Mesendoderm (in vitro differentiated cells): Measurements from ENCODE around the gene HELZ.

ENCODE experiments used
- DNase-seq: peaks from one replicate; pipeline ENCODE4 v3.0.0; 2013
- H2AK5ac ChIP-seq: 2 replicates; pipeline ENCODE4 v1.6.1; 2013; ENCODE audit warnings: low read length, inconsistent platforms
- H2BK120ac ChIP-seq: 2 replicates; pipeline ENCODE4 v1.6.1; 2013; ENCODE audit warnings: low read depth, mild to moderate bottlenecking, low read length, moderate library complexity, mixed read lengths
- H2BK15ac ChIP-seq: replicated peaks from 2 replicates; pipeline ENCODE4 v1.6.1; 2013; ENCODE audit warnings: low read depth, mild to moderate bottlenecking, moderate library complexity
- H2BK5ac ChIP-seq: 2 replicates; pipeline ENCODE4 v1.6.1; 2013; ENCODE audit warnings: low read length, inconsistent platforms
- H3K18ac ChIP-seq: 2 replicates; pipeline ENCODE4 v1.6.1; 2013; ENCODE audit warnings: mild to moderate bottlenecking, low read length, mixed read lengths
- H3K23ac ChIP-seq: one replicate; pipeline ENCODE4 v1.6.1; 2013; ENCODE audit warnings: low read length
- H3K27ac ChIP-seq: 2 replicates; pipeline ENCODE4 v1.5.1; 2013; ENCODE audit warnings: low read depth, mild to moderate bottlenecking, inconsistent platforms, low read length, moderate library complexity
- H3K27me3 ChIP-seq: 2 replicates; pipeline ENCODE4 v1.6.1; 2013; ENCODE audit warnings: low read length, control low read depth, mild to moderate bottlenecking, inconsistent platforms; ENCODE audit not compliant: insufficient read depth, poor library complexity
- H3K36me3 ChIP-seq: 2 replicates; pipeline ENCODE4 v1.6.1; 2013; ENCODE audit warnings: low read length, inconsistent platforms; ENCODE audit not compliant: control insufficient read depth, insufficient read depth
- H3K4ac ChIP-seq: one replicate; pipeline ENCODE4 v1.6.1; 2013; ENCODE audit warnings: low read depth, mild to moderate bottlenecking, low read length, moderate library complexity
- H3K4me1 ChIP-seq: 2 replicates; pipeline ENCODE4 v1.6.1; 2013; ENCODE audit warnings: low read depth, low read length, inconsistent platforms; ENCODE audit not compliant: control insufficient read depth
- H3K4me2 ChIP-seq: 2 replicates; pipeline ENCODE4 v1.6.1; 2013; ENCODE audit warnings: low read length
- H3K4me3 ChIP-seq: 2 replicates; pipeline ENCODE4 v1.5.1; 2013; ENCODE audit warnings: mild to moderate bottlenecking, low read length
- H3K56ac ChIP-seq: one replicate; pipeline ENCODE4 v1.6.1; 2013; ENCODE audit warnings: low read length
- H3K79me1 ChIP-seq: 2 replicates; pipeline ENCODE4 v1.6.1; 2013; ENCODE audit warnings: low read length, inconsistent platforms
- H3K79me2 ChIP-seq: 2 replicates; pipeline ENCODE4 v1.6.1; 2013; ENCODE audit warnings: mild to moderate bottlenecking, low read length; ENCODE audit not compliant: control insufficient read depth, insufficient read depth
- H3K9ac ChIP-seq: 2 replicates; pipeline ENCODE4 v1.6.1; 2013; ENCODE audit warnings: low read length, inconsistent platforms
- H4K5ac ChIP-seq: one replicate; pipeline ENCODE4 v1.6.1; 2013; ENCODE audit warnings: low read length
- H4K8ac ChIP-seq: one replicate; pipeline ENCODE4 v1.6.1; 2013; ENCODE audit warnings: low read depth, mild to moderate bottlenecking, control low read depth, low read length, moderate library complexity
- WGBS: extraction: QIAGEN DNeasy Blood & Tissue Kit; methylation state at CpG from one replicate; pipeline ENCODE4 v1.1.7; 2013; ENCODE audit warnings: low lambda C conversion rate, missing lambda C conversion rate; ENCODE audit not compliant: insufficient coverage; ENCODE audit errors: extremely low coverage; 5-methylcytosine and 5-hydroxymethylcytosine counted together

The HELZ gene

GRCh38 chr17:67090341-67090740 lies 154.7 kb downstream of the HELZ start:
- no peak overlapping the region for H3K4me2 ChIP-seq
- no peak overlapping the region for H3K56ac ChIP-seq
- no peak for DNase-seq
- H3K79me1 ChIP-seq = no peaks in the 10 kb centered on the region
- H4K5ac ChIP-seq = no peak overlapping the region
- no peak overlapping the region for H3K9ac ChIP-seq
- no peak overlapping the region for H2BK120ac ChIP-seq
- no peaks in the 10 kb centered on the region for H3K27me3 ChIP-seq
- no peaks in the 10 kb centered on the region for H3K4me1 ChIP-seq
- no peak overlapping the region for H2BK5ac ChIP-seq
- no peak overlapping the region for H3K4ac ChIP-seq
- H2BK15ac ChIP-seq = no peak overlapping the region
- no peak overlapping the region for H4K8ac ChIP-seq
- H3K18ac ChIP-seq = no peak overlapping the region
- H3K27ac ChIP-seq = no peak overlapping the region
- H2AK5ac ChIP-seq = no peak overlapping the region
- no peaks in the 10 kb centered on the region for H3K79me2 ChIP-seq
- no peaks in the 10 kb centered on the region for H3K36me3 ChIP-seq
- H3K4me3 ChIP-seq = no peak overlapping the region
- H3K23ac ChIP-seq = no peak overlapping the region

GRCh38 chr17:67088639-67089038 lies 156.4 kb downstream of the HELZ start:
- Histone ChIP-seq H3K4me3 (no peak overlapping the region), H3K4ac (no peak overlapping the region), H4K8ac (no peak overlapping the region), H2BK5ac (no peak overlapping the region), H3K79me1 (no peaks in the 10 kb centered on the region), H3K4me2 (no peak overlapping the region), H3K79me2 (no peaks in the 10 kb centered on the region), H2AK5ac (no peak overlapping the region), H3K23ac (no peak overlapping the region), H4K5ac (no peak overlapping the region), H3K36me3 (no peaks in the 10 kb centered on the region), H3K18ac (no peak overlapping the region), H3K56ac (no peak overlapping the region), H2BK15ac (no peak overlapping the region), H3K27me3 (no peaks in the 10 kb centered on the region), H3K4me1 (no peaks in the 10 kb centered on the region), H3K27ac (no peak overlapping the region), H3K9ac (no peak overlapping the region), H2BK120ac (no peak overlapping the region)
- no CpG with 5 or more reads among the region's 3 CpGs for WGBS
- no peak for DNase-seq

- H3K27ac ChIP-seq = no peak overlapping the region
- H4K8ac ChIP-seq = no peak overlapping the region
- H3K4me3 ChIP-seq = no peak overlapping the region
- H3K4me2 ChIP-seq = no peak overlapping the region
- H2BK5ac ChIP-seq = no peak overlapping the region
- H3K4ac ChIP-seq = no peak overlapping the region
- H3K18ac ChIP-seq = no peak overlapping the region
- no peak overlapping the region for H3K23ac ChIP-seq
- no peak overlapping the region for H2AK5ac ChIP-seq
- no peak overlapping the region for H2BK120ac ChIP-seq
- DNase-seq = no peak
- no peaks in the 10 kb centered on the region for H3K4me1 ChIP-seq
- WGBS = no CpG with 5 or more reads among the region's 3 CpGs
- no peak overlapping the region for H4K5ac ChIP-seq
- H3K36me3 ChIP-seq = no peaks in the 10 kb centered on the region
- no peaks in the 10 kb centered on the region for H3K79me1 ChIP-seq
- H3K27me3 ChIP-seq = no peaks in the 10 kb centered on the region
- H2BK15ac ChIP-seq = no peak overlapping the region
- no peak overlapping the region for H3K56ac ChIP-seq
- H3K9ac ChIP-seq = no peak overlapping the region
- no peaks in the 10 kb centered on the region for H3K79me2 ChIP-seq
Measured at GRCh38 chr17:67085406-67085805, 159.6 kb downstream of the HELZ start.

- H3K36me3 ChIP-seq = no peaks in the 10 kb centered on the region
- H3K27ac ChIP-seq = no peak overlapping the region
- H3K27me3 ChIP-seq = no peaks in the 10 kb centered on the region
- H3K4me3 ChIP-seq = no peak overlapping the region
- H3K79me1 ChIP-seq = no peaks in the 10 kb centered on the region
- H3K4me1 ChIP-seq = no peaks in the 10 kb centered on the region
- no peak overlapping the region for H3K4ac ChIP-seq
- no peak overlapping the region for H4K5ac ChIP-seq
- no peak overlapping the region for H2BK120ac ChIP-seq
- no CpG with 5 or more reads among the region's 1 CpG for WGBS
- H3K4me2 ChIP-seq = no peak overlapping the region
- no peaks in the 10 kb centered on the region for H3K79me2 ChIP-seq
- no peak overlapping the region for H4K8ac ChIP-seq
- no peak overlapping the region for H3K23ac ChIP-seq
- H2BK15ac ChIP-seq = no peak overlapping the region
- no peak overlapping the region for H2BK5ac ChIP-seq
- DNase-seq = no peak
- H3K18ac ChIP-seq = no peak overlapping the region
- H3K9ac ChIP-seq = no peak overlapping the region
- H3K56ac ChIP-seq = no peak overlapping the region
- H2AK5ac ChIP-seq = no peak overlapping the region
Measured at GRCh38 chr17:67082107-67082506, 162.9 kb downstream of the HELZ start.

- no peaks in the 10 kb centered on the region for H3K4me1 ChIP-seq
- no peak overlapping the region for H4K5ac ChIP-seq
- DNase-seq = no peak
- no peak overlapping the region for H3K9ac ChIP-seq
- H3K23ac ChIP-seq = no peak overlapping the region
- H3K4me3 ChIP-seq = no peak overlapping the region
- no peak overlapping the region for H3K27ac ChIP-seq
- no peak overlapping the region for H2AK5ac ChIP-seq
- H3K4ac ChIP-seq = no peak overlapping the region
- H4K8ac ChIP-seq = no peak overlapping the region
- H3K4me2 ChIP-seq = no peak overlapping the region
- no peaks in the 10 kb centered on the region for H3K36me3 ChIP-seq
- no CpG with 5 or more reads among the region's 2 CpGs for WGBS
- no peak overlapping the region for H2BK5ac ChIP-seq
- H3K79me1 ChIP-seq = no peaks in the 10 kb centered on the region
- H2BK15ac ChIP-seq = no peak overlapping the region
- H3K56ac ChIP-seq = no peak overlapping the region
- H2BK120ac ChIP-seq = no peak overlapping the region
- no peaks in the 10 kb centered on the region for H3K27me3 ChIP-seq
- H3K79me2 ChIP-seq = no peaks in the 10 kb centered on the region
- no peak overlapping the region for H3K18ac ChIP-seq
Measured at GRCh38 chr17:67080804-67081203, 164.2 kb downstream of the HELZ start.

- Histone ChIP-seq H3K9ac (no peak overlapping the region), H3K4me1 (no peaks in the 10 kb centered on the region), H3K79me1 (no peaks in the 10 kb centered on the region), H3K23ac (no peak overlapping the region), H3K27me3 (no peaks in the 10 kb centered on the region), H3K4me2 (no peak overlapping the region), H3K36me3 (no peaks in the 10 kb centered on the region), H4K8ac (no peak overlapping the region), H3K4ac (no peak overlapping the region), H4K5ac (no peak overlapping the region), H3K18ac (no peak overlapping the region), H3K56ac (no peak overlapping the region), H2AK5ac (no peak overlapping the region), H2BK120ac (no peak overlapping the region), H3K4me3 (no peak overlapping the region), H3K79me2 (no peaks in the 10 kb centered on the region), H2BK5ac (no peak overlapping the region), H2BK15ac (no peak overlapping the region), H3K27ac (no peak overlapping the region)
- no peak for DNase-seq
- WGBS = no CpG with 5 or more reads among the region's 2 CpGs
Measured at GRCh38 chr17:67079491-67079890, 165.5 kb downstream of the HELZ start.
